Stimulated activated CD4-positive, alpha-beta T cell treated with anti-CD3 and anti-CD28 coated beads, Interleukin-2, amount 100 ng/mL, for 48 hours (primary cell): ENCODE results near the gene MUSK.
"Not testable (repeated sequence)": the region's sequence is repeated elsewhere in the genome, so short reads cannot be mapped to it uniquely, and the experiment has no call there.

Source experiments
- DNase-seq, 2 donors: peaks; one replicate each; pipeline ENCODE4 v3.0.0-alpha.2; 2020

The MUSK gene

DNA sequence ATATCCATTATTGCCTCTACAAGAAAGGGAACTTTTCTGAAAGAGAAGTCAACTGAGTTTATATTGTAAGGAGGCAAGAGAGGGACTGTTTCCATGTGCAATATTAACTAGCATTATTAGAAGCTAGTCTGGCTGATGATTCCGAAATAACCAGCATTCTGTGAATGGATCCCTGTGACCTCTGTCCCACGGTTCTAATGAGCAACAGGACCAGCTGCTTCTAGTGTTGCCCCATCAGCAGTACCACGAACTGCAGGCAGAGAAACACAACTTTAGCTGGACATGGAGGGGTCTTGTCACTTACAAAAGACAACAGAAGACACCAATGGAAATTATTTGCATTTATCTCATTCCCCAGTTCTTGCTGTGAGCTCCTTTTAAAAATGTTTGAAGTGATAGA lies 95.4 kb downstream of the MUSK start:
- DNase-seq = no peak

DNA sequence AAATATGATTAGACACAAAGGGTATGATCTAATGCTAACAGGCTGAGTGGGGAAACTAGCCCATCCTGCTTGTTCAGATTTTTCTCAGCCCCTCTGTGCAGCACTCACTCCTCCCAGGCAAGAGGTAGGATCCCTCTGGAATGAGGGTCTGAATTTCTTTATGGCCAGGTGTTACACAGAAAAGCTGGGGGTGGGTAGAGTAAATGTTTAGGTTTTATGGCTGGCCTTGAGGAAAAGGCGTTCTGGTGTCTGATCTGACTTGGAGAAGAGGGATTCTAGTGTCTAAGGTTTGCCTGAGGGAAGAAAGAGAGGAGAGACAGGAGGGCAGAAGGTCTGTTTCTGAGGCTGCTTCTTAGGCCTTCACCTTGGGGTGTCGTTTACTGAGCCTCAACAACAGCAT lies 97.3 kb downstream of the MUSK start:
- no peak for DNase-seq

DNA sequence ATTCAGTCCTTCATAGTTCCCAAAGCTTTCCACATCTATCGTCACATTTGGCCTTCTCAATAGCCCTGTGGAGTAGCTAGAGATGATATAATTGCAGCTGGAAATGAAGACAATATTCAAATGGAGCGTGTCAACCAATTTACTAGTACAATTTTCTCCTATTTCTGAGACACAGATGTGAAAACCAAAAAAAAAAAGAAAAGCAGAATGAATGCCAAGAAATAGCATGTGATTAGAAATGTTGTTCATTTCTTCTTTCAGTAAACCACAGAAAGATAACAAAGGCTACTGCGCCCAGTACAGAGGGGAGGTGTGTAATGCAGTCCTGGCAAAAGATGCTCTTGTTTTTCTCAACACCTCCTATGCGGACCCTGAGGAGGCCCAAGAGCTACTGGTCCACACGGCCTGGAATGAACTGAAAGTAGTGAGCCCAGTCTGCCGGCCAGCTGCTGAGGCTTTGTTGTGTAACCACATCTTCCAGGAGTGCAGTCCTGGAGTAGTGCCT lies 99.0 kb downstream of the MUSK start:
- DNase-seq = no peak

DNA sequence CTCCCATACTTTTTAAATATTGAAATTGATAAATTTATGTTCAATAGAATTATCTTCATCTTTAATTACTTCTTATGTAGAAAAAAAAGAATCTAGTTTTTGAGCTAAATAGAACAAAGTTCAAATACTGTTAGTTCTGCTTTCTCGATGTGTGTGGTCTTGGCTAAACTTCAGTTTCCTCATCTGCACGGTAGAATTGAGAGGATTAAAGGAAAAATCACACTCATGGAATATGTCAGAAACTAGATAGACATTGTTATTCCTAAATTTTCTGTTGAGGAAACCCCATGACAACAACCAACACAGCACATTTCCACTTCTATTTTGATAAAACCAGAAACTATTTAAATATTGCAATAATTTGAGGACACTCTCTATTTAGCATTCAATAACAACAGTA lies 100.3 kb downstream of the MUSK start:
- DNase-seq = no peak

DNA sequence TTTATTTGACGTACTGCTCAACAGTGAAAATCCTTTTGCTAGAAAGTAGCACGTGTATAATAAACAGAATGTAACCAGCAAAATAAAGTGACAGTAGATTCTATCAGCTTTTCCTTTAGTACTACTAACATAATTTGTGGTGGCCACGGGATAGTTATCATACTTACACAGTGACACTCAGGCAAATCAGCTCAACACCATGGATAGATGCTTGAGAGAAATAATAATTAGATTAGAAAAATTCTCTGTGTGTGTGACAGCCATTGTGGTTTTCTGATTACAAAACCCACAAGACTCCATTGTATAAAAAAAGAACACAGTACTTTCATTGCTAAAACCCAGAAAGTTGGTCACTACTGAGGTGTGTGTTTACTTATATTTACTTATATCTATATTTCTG lies 101.1 kb downstream of the MUSK start:
- no peak for DNase-seq

DNA sequence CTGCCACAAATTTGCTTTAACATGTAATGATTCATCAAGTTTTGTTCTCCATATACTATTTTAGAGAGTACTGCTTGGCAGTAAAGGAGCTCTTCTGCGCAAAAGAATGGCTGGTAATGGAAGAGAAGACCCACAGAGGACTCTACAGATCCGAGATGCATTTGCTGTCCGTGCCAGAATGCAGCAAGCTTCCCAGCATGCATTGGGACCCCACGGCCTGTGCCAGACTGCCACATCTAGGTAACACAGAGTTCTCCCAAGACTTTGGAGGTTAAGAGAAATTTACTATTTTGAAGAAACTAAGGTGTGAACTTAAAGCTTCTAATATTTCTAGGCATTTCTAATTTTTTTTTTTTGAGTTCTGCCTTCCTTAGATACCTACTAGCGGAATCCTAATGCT lies 107.1 kb downstream of the MUSK start:
- DNase-seq = no peak

DNA sequence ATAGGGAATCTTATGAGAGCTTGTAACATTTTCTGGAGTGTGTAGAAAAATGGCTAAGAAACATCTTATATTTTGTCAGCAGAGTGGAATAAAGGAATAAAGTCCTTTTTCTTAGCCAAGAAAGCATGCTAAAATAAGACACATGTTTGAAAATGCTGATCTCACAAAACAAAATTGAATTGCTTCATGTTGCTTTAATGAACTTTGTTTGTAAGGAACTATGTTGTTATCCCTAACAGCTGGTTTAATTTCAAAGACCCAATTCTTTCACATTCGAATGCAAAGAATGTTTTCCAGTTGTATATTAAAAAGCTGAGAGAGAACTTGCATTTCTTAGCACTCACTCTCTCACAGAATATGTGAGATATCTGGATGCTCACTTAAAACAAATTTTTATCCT lies 107.6 kb downstream of the MUSK start:
- DNase-seq = no peak

DNA sequence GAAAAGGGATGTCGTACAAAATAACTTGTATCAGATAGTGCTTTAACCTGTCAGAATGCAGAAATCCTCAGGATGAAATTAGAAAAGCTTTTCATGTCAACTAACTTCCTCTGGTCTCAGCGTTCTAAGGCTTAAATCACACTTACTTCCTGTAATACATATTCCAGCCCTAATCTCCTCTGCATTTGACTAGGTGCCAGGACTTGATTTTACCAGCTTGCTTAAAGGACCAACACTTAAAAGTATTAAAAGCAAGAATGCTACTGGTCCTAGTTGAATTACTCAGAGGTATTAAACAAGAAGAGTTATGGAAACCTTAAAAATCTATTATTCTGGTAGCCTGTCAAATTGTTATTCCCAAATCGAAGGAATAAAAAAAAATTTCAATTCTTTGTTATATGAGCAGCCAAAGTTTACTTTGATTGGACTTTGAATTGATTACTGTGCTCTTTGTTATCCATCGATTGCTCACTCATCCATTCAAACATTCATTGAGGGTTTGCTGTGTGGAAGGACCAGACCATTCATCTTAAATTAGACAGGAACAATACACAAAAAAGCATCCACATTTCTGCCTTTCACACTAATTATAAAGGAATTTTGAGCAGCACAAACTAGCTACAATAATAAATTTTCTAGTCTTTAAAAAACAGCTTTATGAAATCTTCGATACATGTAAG lies 108.7 kb downstream of the MUSK start:
- DNase-seq = no peak

DNA sequence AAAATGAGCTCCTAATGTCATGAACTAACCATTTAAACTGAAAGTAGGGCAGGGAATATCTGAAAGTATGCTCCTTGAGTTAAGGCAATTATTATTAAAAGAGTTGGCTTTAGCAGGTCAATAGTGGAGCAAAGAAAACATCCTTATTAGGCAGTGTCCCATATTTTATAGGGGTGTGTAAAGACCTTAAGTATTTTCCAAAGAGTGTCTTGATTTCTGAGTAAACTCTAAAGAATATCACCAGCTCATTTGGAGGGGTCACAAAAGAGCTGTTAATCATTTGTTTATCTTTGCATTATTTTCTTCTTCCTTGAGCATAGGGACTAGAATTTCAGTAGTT lies 109.3 kb downstream of the MUSK start:
- DNase-seq = no peak

DNA sequence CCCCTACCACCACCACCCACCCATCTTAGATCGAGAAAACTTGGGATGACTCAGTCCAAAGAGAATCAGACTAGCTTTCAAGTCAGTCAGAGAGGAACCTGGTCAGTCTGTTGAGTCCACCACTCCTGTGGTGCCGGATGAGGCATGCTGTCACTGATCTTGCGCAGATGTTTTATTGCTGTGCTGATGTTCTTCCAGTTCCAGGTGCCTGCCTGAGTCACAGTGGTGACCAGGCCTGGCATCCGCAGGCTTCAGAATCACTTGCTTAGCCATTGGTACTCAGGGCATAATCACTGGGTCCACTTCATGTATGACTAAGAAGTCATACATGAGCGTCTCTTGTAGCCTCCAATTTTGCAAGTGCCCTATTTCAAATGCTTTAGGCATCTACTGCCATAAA lies 114.1 kb downstream of the MUSK start:
- DNase-seq = no peak

DNA sequence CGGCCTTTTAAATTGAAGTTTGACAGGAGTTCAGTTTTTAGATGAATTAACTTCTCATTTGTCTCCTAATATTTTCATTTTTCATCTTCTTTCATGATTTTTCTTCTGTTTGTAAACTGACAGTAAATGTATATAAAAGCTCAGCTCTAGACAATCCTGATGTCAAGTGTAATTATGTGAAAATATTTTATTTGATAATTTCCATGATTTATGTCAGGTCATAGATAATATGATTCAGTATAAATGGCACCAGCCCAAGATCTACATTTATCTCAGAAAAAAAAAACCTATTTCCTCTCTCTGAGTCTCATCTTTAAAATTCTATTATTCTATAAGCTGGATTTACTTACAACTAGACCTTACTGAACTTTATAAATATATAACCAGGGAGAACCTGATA lies 115.7 kb downstream of the MUSK start:
- DNase-seq = no peak

DNA sequence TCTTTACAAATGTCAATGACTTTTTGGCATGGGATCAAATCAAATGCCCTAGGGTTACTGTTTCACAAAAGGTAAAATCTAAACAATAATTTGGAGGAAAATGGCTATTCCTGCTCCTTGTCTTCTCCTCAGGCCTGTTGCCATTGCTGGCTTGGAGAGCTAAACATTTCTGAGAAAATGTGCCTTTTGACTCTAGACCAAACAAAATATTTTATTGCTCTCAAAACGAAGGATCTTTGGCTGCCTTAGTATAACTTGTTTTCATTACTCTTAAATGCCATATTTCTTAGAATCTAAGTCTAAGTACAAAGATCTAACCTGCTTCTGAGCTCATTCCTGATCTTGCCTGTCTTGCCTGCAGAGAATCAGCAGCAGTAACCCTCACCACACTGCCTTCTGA lies 116.6 kb downstream of the MUSK start:
- DNase-seq = no peak

DNA sequence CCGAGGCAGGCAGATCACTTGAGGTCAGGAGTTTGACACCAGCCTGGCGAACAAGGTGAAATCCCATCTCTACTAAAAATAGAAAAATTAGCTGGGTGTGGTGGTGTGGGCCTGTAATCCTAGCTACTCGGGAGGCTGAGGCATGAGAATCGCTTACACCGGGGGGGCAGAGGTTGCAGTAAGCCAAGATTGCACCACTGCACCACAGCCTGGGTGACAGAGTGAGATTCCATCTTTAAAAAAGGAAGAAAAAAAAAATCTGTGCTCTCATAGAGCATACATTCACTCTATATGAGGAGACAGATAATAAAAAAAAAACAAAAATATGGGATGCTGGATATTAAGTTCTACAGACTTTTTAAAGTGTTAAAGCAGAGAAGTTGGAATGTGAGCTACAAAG lies 119.8 kb downstream of the MUSK start:
- DNase-seq = not testable (repeated sequence)

DNA sequence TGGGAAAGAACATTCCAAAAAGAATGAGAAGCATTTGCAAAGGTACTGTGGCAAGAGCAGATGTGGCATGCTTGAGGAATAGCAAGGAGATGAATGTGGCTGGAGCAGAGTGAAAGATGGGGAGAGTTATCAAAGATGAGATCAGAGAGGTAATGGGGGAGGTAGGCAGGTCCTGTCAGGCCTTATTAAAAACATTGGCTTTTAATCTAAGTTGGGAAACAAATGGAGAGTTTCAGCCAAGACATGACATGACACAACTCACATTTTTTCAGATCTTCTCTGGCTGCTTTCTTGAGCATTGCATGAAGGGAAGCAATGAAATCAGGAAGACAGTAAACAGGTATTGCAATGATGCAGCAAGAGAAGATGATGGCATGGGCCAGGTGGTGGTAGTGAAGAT lies 120.3 kb downstream of the MUSK start:
- no peak for DNase-seq

DNA sequence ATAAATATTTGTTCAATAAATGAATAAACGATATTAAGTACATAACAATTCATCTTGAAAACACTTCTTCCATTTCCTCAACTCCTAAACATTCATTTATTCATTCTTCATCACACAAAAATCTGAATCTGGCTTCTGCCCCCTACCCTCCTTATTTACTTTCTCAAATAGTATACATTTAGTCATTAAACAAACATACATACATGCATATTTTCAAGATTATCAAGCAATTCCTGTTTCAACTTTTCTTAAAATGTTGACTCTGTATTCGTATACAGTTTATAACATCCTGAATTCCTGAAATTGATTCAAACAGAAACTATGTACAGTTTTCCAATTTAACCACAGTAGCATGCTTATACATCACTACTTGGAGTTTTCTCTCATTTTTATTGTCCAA lies 129.0 kb downstream of the MUSK start:
- no peak for DNase-seq

DNA sequence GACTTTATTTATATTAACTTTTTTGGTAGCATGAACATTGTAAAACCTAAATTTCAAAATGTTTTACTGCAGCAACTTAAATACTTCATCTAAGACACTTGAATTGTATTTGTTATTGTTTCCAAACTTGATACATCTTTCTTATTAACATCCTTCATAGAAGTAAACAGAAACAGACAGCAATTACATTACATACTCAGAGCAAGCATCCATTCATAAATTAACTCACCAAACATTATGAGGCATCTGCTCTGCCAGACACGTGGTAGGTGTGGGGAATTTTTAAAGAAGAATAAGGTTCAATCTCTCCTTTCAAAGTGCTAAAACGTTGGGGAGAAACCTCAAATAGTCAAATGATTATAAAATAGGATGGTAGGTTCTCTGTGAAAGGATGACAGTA lies 130.8 kb downstream of the MUSK start:
- DNase-seq = no peak

DNA sequence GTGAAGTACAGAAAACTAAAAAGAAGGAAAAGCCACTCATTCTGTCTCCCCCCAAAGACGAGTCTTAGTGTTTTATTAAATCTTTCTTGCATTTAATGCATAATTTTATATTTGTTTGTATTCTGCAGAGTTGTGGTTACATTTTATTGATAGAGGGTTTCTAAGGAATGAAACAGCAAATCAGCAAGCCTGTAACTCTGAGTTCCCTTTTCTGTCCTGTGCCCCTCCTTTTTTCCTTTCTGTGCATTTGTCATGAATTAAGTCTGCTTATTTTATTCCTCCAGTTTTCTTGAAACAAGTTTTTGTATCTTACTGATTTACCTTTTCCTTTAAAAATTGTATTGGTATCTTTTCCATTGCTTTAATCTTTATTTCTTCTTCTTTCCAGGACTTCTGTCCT lies 132.8 kb downstream of the MUSK start:
- DNase-seq = no peak

DNA sequence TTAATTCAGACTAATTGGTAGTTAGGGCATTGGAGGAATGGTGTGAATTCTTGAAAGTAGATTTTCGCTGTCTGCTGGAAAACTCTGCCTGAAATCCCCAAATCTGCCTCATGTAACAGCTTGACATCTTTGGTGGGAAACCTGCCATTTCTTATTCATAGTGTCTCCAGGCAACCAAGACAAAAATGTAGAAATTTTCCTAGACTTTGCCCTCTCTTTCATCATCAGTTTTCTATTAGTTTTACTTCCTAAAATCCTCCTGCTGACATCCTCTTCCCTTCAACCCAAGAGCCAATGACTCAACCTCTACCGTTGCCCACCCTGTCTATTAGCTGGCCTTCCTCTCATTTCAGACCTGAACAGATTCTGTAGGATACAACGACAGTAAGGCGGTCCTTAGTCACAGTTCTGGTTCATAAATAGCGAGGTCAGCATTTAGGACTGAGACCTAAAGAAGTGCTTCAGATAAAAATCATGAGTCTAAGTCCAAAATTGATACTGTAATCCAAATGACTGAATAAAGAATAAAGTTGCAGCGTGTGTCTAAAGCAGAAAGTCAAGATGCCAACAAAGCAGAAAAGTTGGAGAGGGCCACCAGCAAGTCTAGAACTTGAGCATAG lies 133.9 kb downstream of the MUSK start:
- no peak for DNase-seq

DNA sequence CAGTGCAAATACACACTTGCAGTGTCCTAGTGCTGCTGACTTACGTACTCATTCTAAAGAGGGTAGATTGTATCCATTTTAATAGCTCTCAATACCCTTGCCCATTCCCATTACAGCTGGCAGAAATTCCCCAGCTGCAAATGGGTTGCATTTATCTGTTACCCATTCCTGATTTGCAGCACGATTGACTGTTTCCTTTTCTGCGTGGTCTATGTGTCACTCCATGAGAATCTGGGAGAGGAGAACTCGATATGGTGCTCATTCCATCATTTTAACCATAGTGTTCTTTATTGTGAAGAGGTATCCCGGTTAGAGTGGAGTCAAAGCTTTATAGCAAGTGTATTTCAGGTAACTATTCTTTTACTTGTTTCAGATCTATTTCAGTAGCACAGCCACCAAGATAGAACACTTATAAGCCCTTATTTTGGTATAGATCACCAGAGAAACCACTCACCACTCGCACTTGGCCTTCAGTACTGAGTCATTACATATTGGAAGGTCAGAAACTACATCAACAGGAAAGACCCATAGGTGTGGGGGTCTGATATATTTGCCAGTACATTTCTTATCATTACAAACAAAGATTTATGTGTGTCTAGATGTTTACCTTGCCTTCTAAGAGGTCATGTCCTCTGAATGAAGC lies 139.5 kb downstream of the MUSK start:
- no peak for DNase-seq

DNA sequence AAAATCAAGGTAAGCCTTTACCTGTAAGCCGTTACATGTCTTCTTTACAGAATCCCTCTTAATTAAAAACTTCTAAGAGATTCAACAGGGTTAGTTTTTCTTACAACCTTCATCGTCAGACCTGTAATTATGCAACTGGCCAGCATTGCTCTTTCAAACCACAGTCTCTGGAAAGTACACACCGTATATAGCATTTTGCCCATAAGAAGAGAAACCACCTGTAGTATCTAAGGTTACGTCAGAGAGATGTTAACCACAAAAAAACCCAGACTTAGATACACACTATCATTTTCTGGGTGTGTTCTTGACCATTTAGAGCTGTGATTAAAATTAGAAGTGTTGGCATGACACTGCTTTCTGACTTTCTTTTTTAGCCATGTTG lies 140.0 kb downstream of the MUSK start:
- DNase-seq = no peak

DNA sequence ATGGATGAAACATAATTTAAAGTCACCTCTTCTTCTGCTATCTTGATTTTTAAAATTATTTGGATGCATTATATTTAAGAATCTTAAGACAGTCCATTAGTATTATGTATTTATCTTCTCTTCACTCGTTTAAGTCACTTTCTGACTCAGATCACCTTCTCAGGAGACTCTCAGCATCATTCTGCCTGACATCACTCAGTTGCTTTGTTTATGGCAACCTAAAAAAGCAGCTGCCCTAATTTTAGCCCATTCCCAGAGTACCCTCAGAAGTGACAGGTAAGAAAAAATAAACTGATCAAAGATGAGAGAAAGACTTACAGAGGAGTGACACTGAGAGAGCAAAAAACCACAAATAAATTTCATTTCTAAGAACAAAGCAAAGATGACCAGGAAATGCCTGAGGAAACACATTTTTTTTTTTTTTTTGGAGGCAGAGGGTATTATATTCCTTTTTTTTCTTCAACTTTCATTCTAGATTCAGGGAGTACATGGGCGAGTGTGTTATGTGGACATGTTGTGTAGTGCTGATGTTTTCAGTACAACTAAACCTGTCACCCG lies 140.5 kb downstream of the MUSK start:
- DNase-seq = no peak

DNA sequence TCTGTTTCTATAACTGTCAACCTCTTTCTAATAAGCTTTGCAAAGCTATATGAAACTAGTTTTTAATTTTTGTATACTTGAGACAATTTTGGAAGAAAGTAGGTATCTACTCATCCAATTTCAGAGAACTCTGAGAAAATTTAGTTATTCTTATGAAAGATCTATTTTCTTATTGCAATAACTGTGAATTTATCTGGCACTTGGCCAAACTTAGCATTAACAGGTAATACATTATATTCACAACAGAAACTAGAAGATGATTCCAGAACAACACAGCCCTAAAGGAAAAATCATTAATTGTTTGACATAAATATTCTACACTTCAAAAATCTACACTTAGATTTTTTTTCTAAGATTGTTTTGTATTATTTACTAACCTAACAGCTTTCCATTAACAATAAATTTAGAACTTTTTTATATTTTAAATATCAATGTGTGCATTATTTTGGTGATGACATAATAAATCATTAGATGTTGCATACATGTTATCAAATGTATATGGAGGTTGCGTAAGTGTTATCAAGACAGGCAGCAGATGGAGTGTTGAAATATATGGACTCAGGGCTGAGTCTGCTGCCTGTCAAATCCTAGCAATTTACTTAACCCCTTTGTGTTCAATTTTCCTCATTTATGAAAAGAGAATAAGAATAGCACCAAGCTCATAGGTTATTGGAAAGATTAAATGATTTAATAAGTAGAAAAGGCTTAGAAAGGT lies 141.8 kb downstream of the MUSK start:
- DNase-seq = no peak

DNA sequence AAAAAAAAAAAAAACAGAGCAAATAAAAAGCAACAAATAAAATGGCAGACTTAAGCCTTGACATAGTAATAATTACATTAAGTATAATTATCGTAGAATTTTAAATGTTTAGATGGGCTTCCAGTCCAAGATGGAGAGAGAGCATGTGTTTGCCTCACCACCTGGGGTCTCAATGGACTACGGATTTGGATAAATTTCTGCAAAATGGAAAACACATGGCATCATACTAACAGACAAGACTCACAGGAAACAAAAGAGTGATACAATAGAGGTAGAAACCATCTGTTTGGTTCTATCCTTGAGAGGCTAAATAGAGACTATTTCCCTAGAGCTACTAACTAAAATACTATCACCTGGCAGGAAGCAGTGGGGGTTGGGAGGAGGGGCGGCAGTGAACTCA lies 144.3 kb downstream of the MUSK start:
- no peak for DNase-seq

DNA sequence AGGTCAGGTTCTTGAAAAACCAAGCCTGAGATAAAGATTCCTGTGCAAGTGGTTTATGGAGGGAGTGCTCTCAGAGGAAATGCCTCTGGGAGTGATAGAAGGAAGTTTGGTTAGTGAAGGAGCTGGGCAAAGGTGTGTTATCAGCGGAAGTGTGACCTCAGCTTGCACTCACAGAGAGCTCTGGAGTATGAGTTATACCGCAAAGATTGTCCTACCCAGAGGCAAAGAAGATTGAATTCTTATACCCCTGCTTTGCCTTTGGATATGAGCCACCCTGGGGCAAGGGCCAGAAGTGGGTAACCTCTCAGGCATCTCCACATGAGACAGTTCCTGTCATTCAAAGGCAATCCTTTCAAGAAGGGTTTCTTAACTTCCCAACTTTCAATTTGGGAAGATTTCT lies 145.6 kb downstream of the MUSK start:
- no peak for DNase-seq
